GM19239 (cell line): Measurements from ENCODE around the gene TBX20.
"Not testable (repeated sequence)": the region's sequence is repeated elsewhere in the genome, so short reads cannot be mapped to it uniquely, and the experiment has no call there.

Experiments used
- DNase-seq: peaks from one replicate; pipeline ENCODE4 v3.0.0; 2011; ENCODE audit warnings: low spot score; ENCODE audit not compliant: insufficient read length
- FAIRE-seq: peaks from 2 replicates; lab custom pipeline; 2011; peaks lifted over from hg19 to GRCh38; lab: Jason Lieb, UNC

Gene TBX20

DNA sequence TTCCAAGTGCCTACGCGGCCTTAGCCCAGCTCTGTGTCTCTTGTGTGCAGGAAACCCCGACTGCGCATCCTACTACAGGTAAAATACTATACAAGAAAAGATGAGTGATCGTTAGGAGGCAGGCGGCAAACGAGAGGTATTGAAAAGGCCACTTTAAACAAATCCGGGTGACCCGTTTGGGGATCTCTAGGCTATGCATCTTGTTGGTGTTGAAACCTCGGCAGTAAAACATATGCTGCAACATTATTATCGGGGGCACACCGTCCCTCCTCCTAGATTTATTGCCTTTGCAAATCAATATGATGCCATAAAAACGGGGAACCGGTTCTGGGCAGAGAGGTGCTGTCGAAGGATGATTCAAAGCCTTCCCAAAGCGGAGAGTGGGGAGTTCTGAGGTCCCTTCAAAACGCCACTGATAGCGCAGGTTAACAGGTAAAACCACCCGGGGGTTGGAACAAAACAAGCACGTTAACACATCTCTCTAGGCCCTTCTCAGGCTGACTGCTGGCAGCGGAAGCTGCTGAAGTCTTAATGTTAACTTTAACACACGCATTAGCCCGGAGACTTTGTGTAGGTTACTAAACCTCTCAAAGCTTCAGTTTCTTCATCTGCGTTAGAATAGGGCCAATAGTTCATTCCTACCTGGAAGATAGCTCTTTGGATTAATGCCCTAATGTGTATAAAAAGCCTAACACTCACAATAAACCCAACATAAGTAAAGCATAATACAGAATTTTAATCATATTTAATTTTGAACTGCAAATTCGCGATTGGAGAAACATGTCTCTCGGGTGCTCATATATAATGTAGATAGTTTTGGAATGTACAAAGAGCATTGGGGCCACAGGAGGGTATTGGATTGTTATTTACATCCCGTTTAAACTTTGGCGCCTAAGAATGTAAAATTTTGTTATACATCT lies 2.6 kb upstream of the TBX20 start:
- no peak for DNase-seq
- no peak for FAIRE-seq

DNA sequence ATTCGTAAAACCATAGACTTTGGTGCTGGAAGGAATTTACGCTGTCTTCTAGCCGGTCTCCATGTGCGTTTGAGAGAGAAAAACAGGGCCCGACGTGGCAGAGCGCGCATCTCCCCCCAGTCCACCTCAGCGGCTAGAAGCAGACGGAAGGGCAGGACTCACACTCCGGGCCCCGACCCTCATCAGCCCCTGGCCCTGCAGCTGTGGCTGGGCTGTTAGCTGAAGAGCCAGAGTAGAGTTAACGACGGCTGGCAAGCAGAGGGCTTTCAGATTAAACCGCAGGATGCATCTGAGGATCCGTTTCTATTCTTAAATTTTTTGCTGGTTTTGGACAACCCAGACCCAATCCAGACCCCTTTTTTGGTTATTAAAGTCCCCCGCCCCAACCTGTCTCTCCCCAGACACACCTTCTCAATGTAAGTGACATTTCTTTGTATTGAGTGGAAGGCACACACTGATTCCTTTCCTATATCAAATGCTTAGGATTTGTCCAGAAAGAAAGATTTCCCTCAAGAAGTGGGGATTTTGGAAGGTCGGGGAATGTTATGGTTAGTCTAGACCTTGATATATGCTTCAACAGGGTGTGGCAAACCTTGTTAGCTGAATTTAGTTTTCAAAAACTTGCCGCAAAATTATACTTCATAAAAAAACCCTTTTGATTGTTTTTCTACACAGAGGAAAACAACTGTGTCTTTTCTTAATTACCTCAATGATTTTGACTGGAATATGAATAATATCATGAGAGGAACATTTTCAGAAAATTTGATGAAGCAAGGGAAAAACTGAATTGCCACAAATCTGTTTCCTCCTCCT lies 1.7 kb upstream of the TBX20 start:
- DNase-seq (no peak), FAIRE-seq (no peak)

DNA sequence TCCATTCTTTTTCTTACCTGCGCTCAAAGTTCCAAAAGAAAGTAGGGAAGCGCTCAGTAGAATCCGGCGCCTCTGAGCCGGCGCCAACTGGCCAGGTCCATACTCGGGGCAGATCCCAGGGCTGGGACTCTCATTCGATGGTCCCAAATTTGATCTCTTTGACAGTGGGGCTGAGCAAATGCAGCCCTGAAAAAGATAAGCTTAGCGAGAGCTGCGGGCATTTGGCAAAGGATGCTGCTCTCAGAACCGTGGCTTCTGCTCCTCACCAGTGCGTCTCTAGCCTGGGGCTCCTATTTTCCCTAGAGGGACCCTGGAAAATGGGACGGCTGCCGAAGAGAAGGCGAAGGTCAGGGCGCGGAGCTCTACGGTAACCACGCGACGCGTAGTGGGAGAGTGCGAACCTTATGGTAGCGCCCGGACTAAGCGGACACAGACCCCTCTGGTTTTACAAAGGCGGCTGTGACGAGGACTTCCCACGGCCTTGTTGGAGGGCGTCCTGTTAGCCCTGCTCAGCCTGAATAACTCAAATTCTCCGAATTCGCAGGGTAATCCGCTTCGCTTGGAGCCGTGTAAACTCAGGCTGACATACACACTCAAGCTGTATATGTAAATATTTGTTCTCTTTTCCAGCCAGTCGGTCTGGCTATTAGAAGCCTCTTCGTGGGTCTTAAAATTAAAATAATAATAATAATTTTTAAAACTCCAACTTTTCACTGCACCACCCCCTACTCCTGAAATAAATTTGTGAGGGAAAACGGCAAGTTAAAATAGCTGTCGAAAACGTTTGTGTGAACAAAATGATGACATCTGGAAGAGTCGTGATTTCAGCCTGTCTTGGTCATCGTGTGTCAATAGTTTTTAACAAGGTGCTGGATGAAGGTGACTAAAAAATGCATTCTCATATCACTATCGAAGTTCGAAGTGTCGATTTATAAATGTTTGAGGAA lies 869 bp upstream of the TBX20 start:
- DNase-seq (no peak), FAIRE-seq (no peak)

DNA sequence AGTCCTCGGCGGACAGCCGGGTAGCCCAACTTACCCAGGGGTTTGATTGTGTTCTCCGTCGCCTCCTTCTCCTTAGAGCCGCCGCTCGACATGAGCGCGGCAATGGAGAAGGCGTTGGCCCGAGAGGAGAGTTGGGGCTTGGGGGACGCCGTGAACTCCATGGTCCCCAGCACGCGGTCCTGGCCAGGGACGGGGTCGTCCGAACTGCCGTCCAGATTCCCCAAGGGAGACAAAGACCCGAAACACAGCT lies 515 bp downstream of the TBX20 start:
- no peak for DNase-seq
- no peak for FAIRE-seq

DNA sequence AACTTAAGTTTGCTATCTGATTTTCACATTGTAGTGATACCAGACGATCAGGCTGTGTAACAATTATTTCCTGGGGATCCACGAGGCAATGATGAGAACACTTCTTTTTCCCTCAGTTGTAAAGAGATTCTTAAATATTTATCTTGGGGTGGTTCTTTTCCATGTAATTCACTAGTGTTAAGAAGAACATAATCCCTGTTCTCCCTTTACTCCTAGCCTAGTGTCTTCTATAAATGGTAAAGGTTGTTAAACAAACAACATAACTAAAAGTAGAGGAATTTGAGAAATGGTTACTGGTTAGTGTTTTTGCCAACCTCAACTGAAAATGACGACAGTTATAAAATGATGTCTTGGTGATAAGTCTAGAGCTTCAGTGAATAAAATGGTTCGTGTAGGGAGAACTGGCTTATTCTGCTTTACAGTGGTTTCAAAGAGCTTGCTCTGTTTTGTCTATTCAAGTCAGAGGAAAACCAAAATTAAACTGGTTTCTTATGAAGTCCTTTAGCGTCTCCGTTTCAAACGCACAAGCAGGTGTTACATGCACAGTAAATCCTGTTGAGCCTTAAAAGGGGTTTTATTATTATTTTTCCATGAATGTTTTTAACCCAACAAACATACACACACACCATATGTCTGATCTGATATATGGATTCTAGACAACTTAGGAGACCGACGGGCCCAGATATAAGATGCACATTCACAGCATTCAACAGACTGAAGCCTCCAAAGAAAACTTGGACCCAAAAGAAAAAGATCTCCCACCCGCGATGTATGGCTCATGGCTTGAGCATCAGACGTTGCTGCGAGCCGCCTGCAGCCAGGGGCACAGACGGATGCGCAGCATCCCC lies 1.1 kb downstream of the TBX20 start:
- no peak for FAIRE-seq
- DNase-seq: no peak

DNA sequence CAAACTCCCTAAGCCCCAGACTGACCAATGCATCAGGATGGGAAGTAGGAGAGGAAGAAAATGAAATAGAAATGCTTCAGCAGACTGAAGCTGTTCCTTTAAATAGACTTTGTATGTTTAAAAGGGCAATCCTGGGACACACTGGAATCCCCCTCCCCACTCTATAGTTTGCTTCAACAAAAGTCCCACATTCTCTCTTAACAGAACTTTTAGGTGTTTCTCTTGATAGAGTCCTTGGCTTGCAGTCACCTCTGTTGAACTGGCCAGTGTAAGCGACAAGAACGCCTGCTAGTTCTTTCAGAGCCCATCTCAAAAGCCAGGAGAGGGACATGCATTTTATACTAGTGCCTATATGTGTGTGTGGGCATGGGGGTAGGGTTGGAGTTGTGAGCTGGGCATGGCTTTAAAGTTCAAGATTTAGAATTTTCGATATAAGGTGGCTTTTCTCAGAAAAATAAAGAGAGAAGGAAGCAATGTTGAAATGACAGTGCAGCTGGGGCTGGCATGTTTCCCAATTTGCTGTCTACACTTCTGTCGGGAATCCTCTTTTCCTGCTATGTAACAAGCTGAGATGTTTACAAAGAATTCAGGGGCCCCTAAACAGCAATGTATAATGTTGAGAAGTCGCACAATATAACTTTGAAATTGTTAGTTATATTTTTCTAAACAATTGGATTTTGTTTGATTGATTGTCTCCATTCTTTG lies 2.1 kb downstream of the TBX20 start:
- FAIRE-seq: no peak
- DNase-seq: no peak

DNA sequence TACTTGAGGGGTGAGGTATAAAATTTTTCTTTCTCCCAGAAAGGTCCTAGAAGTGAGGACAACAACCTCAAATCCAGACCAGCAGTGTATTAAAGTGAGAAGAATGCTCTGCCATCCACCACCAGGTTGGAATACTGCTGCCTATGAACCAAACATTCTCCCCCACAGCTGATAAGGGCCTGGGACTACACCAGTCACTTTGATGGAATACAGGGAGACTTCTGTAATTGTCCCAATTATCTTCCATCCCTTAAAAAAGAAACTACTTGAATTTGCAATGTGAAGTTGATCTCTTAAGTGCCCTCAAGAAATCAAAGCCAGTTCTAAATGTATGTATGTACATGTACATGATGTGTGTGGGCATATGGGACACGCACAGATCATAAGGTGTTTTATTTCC lies 3.0 kb downstream of the TBX20 start:
- FAIRE-seq (no peak), DNase-seq (no peak)

DNA sequence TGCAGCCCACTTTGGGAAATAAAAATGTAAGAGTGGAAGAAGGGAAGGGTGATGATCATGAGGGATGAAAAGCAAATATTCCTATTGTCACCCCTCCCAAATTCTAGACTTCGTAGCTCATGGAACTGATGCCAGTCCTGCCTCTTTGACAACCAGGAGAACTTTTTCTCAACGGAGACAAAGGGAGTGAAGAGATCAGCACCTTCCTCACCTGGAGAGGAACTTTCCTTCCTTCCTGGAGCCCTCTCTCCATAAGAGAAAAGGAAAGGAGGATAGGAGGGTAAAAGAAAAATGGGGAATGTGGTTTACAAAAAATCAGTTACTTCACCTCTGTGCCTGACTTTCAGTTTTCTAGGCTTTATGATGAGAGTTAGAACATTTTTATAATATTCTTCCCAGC lies 3.4 kb downstream of the TBX20 start:
- FAIRE-seq: no peak
- no peak for DNase-seq

DNA sequence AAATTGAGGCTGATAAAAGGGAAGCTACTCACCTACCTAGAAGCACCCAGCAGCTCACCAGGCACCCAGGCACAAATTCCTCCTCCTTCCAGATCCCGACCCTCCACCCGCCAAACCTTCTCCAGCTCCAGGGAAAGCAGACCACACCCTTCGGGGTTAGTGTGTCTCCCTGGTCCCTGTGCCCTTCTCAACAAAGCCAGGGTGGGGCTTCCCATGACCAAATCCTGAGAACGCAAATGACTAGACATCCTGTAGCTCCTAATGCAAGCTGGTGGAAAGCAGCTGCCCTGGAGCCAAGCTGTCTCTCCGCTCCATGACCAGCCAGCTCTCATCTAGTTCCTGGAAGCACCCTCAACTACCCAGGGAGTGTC lies 4.4 kb downstream of the TBX20 start:
- FAIRE-seq (no peak), DNase-seq (no peak)

DNA sequence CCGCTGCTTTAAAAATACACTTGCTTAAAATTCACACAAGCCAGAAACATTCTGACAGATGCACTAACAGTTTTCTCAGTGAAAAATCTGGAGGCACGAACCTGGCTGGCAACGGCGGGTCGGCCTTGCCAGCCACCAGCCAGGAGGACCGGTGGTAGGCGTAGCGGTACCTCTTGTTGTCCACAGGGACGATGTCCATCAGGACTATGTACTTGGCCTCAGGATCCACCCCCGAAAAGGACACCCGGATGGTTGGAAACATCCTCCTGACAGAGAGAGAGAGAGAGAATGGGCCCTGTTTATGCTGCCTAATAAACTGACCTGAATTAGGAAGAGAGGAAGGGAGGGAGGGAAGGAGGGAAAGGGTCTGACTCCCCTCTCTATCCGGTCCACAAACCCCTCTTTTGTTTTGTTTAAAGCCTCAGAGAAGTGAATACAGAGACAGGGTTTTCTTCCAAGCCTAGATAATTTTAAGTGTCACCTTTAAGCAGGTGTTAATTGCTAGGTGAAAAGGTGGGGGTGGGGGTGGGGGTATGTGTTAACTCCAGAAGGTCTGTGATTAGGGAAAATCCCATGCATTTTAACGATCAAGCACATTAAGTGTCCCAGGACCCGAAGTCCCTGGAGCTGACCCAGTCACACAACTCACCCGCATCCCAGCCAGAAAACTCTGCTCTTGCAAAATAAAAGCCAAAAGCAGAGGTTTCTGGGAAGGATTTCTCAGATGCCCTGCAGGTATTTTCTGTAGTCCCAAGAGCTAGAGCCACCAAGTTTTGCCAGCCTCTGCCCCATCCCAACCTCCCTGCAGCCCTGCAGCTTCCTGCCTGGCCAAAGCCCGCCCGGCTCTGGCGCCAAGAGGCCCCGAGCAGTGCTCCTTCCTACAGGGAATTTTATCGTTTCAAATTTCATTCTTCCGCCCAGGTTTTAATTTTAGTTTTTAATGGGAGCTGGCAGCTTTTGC lies 5.0 kb downstream of the TBX20 start:
- no peak for DNase-seq
- no peak for FAIRE-seq

DNA sequence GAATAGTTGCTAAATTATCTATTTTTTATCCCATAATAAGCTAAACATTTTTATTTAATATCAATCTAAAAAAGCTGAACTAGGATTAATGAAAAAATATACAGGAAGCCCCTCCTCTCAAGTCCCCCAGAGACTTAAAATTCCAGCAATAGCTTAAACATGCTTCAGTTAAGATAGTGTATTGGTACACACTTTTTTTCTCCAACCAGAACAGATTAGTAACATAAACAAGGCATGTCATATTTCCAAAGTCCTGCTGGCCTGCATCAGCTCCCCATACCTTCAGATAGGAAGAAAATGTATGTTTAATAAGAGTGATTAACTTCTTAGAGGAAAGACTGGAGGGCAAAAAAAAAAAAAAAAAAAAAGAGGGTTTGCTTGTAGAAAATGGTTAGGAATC lies 7.1 kb downstream of the TBX20 start:
- DNase-seq: no peak
- no peak for FAIRE-seq

DNA sequence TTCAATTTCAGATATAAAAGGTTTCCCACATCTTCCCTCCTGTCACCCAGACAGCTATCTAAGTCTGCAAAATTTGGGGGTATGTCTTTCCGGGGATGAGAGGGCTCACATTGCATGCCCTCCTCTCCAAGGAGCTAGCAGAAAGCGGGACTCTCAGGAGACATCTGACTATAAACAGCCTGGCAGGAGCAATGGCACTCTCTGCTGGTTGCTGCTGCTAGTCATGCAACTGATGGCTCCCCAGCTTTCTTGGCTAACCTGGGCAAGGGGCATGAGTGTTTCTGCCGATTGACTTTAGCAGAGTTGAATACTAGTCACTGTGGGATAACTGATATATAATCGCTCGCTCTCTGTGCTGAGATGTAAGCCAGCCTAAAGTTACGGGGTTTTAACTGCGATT lies 12.0 kb downstream of the TBX20 start:
- FAIRE-seq: no peak
- DNase-seq: no peak

DNA sequence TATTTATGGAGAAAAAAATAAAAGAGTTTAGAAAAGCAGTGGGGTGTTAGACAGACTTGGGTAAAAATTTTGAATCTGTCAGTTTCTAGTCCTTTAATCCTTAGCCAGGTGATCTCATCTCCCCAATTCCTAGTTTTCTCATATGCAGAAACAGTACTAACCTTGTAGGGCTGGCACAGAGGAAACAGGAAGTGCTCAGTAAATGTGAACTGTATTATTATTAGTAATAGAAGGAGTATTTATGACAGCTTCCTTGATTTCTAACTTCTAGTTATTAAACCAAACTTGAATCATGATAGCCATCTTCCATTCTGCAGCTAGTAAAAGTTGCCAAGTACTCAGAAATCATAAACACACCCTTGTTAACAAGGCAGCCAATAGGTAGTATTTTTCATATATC lies 12.5 kb downstream of the TBX20 start:
- no peak for FAIRE-seq
- DNase-seq: no peak

DNA sequence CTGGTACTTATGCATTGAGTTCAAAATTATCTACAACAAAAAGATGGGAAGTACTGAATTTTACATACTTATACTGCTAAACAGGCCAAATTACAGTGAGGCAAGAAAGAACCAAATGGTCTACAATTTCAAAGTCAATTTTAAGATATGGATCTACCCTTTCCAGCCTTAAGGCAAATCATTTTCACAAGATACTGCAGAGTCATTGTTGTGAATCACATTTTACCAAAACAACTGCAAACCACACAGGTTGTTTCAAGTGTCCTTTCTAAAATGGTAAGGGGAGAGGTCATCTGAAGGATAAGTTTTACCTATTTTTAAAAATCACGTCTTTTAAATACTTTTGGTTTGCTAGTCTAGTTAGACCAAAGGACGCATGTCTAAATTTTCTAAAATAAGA lies 12.9 kb downstream of the TBX20 start:
- not testable (repeated sequence) for DNase-seq
- peak; percentile 83 for FAIRE-seq

DNA sequence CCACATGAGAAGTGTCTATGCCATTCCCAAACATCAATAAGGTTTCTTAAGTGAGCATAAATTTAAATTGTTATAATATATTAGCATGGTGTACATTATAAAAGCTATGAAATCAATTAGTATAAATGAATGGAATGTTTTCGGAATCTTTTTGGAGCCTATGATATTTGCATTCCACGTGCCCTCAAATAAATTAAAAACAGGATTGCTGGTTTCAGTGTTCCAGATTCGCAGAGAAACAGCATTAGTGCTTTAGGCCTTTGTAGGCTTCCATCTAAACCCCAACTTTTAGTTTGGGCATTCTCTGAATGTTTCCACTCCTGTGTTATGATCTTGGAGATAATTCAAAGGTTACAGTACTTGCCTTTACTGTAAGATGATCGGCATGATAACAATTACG lies 15.4 kb downstream of the TBX20 start:
- not testable (repeated sequence) for DNase-seq, FAIRE-seq

DNA sequence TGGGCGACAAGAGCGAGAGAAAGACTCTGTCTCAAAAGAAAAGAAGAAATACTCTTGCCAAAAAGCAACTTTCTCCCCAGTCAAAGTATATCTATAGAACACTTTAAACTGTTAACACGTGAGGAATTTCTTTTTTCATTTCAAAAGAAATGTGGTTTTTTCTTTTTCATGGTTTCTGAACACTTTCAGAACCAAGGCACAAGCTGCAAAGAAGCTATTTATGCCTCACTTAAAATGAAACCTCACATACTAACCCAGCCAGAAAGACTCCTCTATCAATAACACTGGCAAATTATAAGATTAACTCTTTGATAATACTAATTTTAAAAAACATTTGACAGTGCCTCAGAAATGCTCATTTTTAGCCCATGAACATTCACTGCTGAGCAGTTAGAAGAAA lies 20.9 kb downstream of the TBX20 start:
- no peak for DNase-seq
- FAIRE-seq: no peak

DNA sequence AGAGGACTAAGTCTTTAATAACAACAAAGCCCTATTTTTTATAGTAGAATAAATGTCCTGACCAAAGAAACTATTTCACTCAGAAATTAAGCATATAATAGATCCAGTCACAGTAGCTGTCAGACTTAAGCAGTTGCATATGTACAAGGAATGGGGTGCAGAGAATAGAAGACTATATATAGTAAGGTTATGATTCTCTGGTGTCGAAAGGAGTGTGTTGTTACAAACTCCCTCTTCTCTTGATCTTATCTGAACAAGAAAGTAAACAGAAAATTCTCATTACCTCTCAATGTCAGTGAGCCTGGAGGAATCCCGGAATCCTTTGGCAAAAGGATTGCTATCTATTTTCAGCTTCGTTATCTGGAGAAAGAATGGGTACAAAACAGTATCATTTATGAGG lies 22.7 kb downstream of the TBX20 start:
- not testable (repeated sequence) for FAIRE-seq

More for the DNA sequence above, 22.7 kb downstream of the TBX20 start:
- not testable (repeated sequence) for DNase-seq
